ENCODE measurements around the gene CHRNA4.

CHRNA4 gene

DNA sequence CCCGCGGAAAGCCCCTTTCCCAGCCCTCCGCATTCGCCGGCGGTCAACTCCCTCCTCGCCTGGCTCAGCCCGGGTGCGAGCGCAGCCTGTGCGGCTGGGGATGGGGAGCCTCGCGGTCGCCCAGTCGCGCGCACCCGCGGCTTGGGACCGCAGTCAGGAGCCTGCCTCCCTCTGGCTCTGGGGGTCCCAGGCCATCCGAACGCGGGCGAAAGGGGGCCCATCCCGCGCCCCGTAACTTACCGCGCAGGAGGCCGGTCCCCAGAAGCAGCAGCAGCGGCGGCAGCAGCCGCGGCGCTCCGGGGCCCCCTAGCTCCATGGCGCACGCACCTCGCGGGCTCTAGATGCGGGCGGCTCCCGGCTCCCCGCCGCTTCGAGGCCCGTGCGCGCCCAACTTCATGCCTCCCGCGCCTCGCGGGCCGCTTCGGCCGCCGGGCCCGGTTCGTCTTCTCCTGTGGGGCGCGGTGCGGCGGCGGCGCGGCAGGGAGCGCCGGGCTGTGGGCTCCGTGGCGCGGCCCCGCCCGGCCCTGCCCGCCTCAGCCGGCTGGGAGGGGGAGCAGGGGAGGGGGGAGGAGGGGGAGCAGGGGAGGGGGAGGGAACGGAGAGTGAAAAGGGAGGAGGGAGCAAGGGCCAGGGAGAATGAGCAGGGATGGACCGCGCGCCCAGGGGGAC is at the start of gene CHRNA4:
CHRNA4 (minus strand) TSS at position 500 of the 669 bp plus-strand sequence; CDS start at position 316, 184 bp downstream.
- DNase-seq, result no peak

DNA sequence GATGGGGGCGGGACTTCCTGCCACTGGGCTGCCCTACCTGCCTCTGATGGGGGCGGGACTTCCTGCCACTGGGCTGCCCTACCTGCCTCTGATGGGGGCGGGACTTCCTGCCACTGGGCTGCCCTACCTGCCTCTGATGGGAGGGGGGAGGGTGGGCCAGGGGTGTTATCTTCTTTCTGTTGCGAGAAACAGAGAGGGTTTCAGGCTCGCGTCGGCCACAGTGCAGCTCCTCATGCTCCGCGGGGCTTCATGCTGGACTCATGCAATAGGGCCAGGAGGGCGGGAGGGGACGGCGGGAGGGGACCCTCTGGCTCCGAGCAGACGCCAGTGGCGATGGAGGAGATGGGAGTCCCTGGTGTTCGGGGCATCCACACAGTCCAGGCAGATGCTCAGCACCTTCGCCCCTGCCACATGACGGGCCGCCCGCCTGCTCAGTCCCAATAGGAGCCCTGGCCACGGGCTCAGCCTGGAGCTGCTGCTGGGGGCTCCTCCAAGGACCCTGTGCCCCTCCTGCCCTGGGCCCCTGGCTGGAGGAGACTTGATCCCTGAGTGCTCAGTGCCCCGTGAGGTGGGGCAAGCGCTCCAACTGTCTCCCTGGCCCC is 48.8 kb upstream of the CHRNA4 start:
- DNase-seq, result no peak

DNA sequence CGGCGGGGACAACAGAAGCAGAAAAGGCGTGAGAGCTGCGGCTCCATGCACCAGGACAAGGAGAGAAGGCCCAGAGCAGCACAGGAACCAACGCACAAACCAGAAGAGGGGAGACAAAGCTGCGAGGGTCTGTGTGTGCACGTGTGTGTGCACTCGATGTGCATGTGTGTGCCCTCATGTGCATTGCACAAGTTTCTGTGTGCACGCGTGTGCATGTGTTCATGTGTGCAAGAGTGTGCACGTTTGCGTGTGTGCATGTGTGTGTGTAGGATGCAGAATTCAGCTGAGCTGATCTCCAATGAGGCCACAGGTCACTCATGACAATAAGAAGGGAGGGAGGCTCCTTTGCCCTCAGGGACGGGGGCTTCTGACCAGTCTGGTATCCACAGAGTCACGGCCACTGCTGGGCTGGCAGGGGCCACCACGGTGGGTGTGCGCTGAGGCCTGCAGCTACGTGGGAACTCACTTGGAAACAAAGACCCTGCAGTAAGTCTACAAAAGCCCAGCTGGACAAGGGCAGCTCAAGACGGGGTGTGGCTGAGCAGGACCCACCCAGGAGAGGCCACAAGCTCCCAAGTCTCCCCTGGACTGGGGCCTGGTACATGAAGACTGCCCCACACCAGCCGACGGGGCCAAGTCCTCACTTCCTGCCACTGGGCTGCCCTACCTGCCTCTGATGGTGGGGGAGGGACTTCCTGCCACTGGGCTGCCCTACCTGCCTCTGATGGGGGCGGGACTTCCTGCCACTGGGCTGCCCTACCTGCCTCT is 48.1 kb upstream of the CHRNA4 start:
- no peak for DNase-seq

DNA sequence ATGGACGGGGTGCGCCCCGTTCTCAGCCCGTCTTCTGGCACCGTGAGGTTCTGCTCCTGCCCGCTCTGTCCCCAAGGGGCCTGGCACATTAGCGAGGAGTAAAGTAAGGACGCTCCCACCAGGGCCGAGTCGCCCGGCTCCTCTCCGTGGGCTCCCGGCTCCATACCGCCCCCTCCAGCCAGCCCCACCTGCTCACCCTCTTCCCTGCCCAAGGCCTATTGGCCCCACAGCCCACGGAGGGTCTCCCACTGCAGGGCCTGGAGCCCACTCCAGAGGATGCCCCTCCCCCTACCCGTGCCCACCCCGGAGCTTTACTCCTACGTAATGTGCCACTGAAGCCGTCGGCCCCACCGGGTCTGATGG is 47.5 kb upstream of the CHRNA4 start:
- DNase-seq, result no peak

DNA sequence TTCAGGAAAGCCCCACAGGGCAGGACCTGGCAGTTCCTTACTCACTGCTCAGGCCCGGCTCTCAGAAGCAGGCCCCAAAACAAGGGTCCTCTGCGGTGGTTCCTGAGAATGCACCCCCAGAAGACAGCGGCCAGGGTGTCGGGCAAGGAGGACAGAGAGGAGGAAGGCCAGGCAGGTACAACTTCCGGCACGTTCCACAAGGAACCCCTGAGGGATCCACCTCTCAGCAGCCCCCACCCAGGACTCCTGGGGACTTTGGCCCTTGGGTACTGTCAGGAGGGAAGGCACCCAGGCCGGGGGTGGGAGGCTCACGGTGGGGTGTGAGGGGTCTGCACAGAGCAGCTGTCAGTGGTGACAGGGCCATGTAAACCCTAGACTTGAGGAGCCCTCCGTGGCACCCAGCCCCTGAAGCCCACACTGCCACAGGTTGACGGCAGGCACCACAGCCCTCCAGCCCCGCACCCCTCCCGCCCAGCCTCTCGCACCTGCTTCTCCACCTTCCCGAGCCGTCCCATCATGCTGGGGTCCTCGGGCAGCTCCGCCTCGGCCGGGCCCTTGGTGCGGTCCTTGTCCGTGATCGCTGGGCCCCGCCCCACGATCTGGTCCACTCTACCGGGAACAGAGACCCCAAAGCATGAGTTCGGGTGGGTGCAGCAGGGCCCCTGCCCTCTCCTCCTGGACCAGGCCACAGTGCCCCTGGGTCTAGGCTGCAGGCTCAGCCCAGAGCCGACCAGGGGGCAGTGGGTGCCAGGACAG is 47.0 kb upstream of the CHRNA4 start:
- DNase-seq, result no peak

DNA sequence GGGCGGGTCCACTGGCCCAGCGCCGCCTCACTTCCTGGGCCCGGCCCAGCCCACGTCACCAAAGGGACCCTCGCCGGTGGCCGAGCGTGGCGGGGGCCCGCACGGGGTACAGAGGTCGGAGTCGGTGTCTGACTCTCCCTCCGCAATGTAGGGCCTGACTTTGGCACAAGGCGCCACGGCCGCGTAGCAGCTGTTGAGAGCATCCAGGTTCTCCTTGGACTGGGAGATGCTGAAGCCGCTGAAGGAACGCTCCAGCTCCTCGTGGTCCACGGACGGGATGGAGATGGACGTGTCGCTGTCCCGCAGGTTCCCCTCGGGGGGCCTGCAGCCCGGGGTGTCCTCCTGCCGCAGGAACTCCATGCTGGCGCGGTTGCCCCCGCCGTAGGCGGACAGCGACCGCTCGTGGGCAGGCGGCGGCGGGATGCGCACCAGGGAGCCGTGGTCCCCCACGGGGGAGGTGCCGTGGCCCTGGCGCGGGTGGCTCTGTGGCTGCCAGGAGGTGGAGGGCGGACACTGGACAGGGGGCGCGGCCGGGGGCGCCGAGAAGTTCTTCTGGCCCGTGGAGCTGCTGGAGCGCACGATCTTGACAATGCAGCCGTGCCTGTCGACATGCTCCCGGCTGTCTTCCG is 45.6 kb upstream of the CHRNA4 start:
- DNase-seq, result no peak

DNA sequence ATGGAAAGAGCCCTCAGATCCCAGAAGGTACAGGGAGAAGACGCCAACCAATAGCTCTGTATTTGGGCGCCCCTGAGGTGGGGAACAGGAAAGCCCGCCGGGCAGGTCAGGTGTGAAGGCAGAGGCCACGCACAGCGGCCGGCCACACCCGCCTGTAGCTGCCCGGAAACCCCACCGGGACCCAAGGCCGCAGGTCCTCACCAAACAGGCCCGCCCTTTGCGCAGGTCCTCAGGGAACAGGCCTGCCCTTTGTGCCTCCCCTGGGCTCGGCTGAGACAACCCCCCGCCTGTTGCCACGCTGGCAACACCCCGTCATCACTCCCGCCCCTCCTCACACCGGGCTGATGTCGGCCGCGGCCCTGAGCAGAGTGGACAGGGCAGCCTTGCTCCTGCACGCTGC is 44.9 kb upstream of the CHRNA4 start:
- no peak for DNase-seq

DNA sequence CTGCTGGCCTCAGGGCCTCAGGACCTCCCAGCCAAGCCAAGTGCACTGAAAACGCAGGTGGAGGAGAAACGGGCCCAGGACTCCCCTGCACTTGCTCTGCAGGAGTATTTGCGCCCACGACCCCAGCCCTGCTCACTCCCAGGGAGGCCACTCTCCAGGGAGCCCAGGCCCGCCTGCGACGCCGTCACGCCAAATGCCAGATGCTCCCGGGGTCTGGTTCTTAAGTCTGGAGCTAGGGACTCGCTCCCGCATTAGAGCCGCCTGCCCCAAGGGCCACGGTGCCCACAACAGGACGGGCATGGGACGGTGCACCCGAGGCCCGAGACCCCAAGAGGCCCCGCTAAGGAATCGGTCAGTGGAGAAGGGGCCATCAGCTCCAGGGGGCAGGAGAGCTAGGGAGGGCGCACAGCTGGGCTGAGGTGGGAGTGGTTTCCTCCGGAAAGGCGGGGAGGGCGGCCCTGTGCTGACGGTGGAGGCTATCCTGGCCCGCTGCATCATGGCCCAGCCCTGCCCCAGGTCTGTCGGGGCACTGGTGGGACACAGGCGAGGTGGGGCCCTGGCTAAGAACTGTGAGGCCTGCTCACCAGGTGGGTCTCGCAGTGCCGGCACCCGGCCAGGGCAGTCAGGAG is 44.1 kb upstream of the CHRNA4 start:
- DNase-seq, result no peak

DNA sequence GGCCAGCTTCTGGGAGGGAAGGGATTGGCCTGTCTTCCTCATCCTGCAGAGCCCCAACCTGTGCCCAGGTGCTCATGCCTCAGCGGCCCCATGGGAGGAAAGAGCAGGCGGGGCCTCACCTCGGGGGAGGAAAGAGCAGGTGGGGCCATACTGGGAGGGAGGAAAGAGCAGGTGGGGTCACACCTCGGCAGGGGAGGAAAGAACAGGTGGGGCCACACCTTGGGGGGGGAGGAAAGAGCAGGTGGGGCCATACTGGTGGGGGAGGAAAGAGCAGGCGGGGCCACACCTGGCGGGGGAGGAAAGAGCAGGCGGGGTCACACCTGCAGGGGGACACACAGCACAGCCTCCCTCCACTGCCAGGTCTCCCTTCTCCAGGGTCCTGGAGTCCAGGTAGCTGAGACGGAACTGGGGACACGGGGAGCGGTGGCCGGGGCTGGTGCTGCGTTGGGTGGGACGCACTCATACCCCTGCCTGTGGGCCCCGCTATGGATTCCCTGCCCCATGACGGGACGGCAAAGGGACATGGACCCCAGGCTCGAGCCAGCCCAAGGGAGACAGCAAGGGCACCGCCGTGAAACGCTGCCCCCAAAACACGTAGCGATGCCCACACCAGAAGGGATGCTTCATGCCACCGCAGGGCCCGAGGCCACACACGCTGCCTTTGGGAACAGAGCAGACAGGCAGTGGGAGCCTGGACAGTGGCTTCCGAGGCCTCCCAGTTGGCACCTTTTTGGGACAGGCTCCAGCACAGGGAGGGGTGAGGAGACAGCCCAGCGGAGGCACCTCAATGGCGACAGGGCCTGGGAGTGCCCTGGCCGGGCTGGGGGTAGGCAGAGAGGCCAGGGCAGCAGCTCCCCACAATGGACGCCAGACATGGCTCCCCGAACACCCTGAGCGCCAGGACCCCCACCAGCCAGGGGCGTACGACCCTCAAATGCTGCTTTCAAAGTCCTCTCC is 43.3 kb upstream of the CHRNA4 start:
- no peak for DNase-seq

DNA sequence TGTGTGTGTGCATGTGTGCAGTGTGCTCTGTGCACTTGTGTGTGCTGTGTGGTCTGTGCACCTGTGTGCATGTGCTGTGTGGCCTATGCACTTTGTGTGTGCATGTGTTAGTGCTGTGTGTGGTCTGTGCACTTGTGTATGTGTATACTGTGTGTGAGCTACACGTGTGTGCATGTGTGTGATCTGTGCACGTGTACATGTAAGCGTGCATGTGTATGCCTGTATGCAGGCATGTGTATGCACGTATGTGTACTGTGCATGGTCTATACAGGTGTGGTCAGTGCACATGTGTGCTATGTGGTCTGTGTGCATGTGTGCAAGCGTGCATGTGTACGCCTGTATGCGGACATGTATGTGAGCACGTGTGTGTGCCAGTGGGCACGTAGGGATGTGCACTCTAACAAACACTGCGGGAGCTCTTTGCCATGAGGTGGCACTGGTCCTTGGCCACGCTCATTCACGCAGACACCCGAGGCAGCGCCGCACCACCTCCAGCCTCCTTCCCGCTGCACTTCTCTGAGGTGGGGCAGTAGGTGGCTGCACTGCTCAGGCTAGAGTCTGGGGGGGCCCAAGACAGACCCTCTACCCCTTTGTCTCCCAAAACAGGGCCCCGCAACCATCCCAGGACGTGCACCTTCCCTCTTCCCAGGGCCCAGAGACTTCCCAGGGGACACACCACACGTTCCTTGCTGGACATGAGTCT is 42.4 kb upstream of the CHRNA4 start:
- DNase-seq, result no peak

DNA sequence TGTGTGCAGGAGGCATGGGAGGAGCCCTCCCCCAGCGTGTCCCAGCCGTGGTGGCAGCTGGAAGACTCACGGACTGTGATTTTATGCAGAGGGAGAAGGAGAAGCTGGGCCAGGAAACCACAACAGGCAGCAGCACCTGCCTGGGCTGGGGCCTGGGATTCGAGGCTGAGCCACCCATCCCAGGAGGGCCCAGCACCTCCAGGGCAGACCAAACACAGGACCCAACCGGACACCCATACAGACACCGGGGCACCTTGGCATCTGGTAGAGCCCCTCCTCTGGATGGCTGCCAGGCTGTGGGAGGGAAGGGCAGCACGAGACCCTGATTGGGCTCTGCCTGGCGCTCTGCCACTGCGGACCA is 41.7 kb upstream of the CHRNA4 start:
- DNase-seq, result no peak

DNA sequence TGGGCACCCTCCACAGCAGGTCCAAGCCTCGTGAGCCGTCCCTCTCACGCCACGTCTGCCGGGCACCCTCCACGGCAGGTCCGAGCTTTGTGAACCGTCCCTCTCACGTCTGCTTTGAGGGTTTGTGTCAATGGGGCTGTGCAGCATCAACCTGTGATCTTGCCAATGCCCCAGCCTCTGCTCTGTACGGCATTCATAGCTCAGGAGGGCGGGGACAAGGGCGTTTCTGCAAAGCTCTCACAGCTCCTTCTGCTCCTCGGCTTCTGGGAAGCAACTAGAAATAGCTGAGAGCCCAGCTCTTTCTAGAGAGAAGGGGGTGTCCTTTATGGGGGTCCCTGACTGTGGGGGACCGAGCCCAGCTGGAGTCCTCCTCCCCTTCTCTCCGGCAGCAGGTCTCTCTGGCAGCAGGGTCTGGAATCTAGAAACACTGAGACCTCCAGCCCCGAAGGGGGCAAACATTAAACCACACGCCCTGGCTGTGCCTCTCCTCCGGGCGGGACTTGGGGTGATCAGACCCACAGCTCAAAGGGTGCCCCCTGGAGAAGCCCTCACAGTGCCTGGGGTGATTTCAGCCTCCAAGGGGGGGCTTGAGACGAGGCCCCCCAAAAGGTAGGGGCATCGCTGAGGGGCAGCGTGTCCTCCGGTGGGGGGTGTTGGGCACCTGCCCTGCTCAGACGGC is 41.2 kb upstream of the CHRNA4 start:
- no peak for DNase-seq

DNA sequence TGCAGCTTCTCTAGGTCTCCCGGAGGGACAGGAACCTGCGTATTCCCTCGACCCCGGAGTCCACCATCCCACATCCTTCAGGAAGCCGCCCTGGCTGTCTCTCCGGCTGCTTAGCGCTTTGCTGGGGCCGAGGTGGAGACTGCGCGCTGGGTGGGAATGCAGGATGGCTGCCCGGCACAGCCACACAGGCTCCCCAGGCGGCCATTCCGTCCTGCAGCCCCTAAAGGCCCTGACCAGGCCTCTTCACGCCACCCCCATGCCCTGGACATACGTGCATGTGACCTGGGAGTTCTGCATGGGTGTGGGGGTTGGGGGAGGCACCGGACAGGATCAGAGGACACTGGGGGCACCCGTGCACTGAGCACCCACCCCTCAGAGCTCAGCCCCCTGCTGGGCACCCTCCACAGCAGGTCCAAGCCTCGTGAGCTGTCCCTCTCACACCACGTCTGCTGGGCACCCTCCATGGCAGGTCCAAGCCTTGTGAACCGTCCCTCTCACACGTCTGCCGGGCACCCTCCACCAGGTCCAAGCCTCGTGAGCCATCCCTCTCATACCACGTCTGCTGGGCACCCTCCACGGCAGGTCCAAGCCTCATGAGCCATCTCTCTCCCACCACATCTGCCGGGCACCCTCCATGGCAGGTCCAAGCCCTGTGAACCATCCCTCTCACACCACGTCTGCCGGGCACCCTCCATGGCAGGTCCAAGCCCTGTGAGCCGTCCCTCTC is 40.4 kb upstream of the CHRNA4 start:
- no peak for DNase-seq

DNA sequence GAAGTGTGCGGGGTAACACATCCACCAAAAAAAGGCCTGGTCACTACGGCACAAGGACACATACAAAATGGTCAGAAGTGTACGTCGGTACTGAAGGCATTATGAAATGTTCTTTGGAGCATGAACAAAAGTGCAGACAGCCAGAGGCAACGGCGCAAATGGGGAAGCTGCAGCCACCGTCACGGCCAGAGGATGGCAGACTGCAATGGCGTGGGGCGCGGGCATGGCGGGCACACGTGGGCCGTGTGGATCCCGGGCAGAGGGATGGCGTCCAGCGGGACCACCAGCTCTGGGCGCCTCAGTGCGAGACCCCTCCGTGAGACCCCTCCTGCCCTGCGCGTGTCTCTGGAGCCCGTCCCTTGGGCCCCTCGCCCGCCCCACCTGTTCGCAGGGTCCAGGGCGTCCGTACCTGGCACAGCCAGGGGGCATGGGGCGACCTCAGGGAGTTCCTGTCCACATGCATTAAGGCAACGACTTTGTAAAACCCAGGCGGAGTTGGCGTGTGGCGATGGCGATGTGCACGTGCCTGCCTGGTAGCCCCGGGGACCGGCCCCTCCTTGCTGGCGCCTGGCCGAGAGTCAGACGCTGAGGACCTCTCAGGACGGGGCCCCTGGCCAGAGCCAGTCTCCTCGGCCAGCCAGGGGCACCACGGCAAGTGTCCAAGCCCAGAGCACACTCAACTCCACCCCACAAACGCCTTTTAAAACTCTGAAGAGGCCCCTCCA is 39.5 kb upstream of the CHRNA4 start:
- no peak for DNase-seq

DNA sequence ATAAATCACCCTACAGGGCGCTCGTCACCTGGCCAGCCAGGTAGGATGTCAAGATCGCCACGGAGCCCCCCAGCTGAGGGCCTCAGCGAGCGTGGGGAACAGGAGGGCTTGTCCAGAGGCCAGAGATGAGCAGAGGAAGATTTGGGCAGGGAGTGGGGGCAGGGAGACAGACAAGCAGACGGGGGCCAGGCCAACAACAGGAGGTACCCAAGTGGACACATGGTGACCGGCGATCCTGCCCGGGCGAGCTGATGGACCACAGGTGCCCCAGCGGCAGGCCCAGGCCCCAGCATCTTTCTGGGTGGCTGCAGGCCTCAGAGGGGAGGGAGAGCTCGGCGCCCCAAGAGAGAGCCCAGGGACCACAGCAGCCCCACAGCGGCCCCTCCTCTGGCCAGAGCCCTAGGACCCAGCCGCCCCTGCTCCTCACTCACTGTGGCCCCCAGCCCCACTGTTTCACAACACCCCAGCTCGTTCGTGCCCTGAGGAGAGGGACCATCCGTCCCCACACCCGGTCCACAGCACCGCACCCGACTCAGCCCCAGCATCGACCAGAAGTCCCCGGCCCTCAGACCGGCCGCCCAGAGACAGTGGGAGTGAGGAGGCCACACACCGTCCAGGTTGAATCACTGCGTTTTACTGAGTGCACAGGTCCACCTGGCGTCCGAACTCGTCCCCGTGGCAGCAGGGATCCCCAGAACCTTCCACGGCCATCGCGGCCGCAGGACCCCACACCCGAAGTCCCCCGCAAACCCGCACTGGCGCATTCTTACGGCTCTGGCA is 38.6 kb upstream of the CHRNA4 start:
- DNase-seq, result no peak

DNA sequence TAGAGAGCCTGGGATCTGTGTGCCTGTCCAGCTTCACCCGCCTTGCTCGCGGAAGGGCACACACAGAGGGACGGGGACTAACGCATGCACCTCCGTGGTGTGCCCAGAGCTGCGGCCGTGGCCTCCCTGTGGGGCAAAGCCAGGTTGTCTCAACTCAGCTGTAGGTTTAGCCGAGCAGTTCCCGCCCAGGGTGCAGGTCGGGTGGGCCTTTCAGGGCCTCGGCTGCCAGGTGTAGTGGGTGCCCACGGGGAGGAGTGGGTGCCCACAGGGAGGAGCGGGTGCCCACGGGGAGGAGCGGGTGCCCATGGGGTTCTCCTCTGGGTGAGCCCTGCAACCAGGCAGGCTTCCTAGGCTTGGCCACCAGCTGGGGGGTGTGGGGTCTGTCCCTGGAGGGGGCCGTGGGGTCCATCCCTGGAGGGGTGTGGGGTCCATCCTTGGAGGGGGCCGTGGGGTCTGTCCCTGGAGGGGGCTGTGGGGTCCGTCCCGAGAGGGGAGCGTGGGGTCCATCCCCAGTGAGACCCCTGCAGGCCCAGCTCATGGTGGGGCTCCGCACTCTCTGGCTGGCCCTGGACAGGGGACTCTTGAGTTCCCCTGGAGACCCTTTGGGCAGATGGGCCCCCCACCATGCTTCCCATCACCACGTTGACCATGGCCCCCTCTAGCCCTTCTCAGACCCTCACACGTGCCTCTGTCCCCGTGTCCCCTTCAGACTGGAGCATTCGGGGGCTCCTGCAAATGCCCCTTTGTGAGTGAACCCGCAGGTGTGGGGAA is 37.8 kb upstream of the CHRNA4 start:
- no peak for DNase-seq

DNA sequence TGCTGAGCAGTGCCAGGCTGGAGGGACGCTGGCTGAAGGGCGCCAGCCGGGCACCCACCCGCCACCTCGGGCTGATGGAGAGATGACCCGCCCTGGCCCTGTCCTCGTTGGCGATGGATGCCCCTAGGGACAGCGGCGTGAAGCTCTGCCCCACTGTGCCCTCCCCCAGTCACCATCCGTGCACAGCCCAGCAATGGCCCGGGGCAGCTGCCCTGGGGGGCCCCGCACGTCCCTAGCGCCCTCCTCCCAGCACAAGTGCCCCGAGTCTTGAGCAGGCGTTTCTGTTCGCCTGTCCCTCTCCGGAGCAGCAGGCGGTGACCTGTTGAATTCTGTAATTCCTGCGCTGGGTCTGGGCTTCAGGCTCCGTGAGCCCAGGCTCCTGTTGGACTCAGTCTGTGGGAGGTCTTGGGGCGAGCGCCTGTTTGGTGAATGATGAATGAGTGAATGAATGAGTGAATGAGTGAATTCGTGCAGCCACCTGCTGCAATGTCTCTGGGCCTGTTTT is 36.8 kb upstream of the CHRNA4 start:
- DNase-seq, result no peak

Data from hematopoietic multipotent progenitor cell treated with erythropoietin and hydrocortisone succinate and interleukin-3 and kit ligand, for 8 days (in vitro differentiated cells).